Activated T-cell treated with anti-CD3 and anti-CD28 coated beads, Interleukin-2, amount 50 U/mL, for 24 hours (primary cell): ENCODE results near the gene BCCIP.

ENCODE experiments used
- DNase-seq: peaks from one replicate; pipeline ENCODE4 v3.0.0-alpha.2; 2020
- H3K27ac Mint-ChIP-seq: 2 replicates; pipeline ENCODE4 v1.8.0; 2020; ENCODE audit warnings: mild to moderate bottlenecking, mixed read lengths
- H3K27me3 Mint-ChIP-seq: 2 replicates; pipeline ENCODE4 v1.8.0; 2020; ENCODE audit warnings: mixed read lengths
- H3K36me3 Mint-ChIP-seq: 2 replicates; pipeline ENCODE4 v1.8.0; 2020; ENCODE audit warnings: low read depth, mixed read lengths
- H3K4me1 Mint-ChIP-seq: 2 replicates; pipeline ENCODE4 v1.8.0; 2020; ENCODE audit warnings: low read depth, mixed read lengths
- H3K4me3 Mint-ChIP-seq: 2 replicates; pipeline ENCODE4 v1.8.0; 2020; ENCODE audit warnings: mild to moderate bottlenecking, moderate library complexity, mixed read lengths
- H3K9me3 Mint-ChIP-seq: 2 replicates; pipeline ENCODE4 v1.8.0; 2020; ENCODE audit warnings: mixed read lengths

Gene BCCIP

DNA sequence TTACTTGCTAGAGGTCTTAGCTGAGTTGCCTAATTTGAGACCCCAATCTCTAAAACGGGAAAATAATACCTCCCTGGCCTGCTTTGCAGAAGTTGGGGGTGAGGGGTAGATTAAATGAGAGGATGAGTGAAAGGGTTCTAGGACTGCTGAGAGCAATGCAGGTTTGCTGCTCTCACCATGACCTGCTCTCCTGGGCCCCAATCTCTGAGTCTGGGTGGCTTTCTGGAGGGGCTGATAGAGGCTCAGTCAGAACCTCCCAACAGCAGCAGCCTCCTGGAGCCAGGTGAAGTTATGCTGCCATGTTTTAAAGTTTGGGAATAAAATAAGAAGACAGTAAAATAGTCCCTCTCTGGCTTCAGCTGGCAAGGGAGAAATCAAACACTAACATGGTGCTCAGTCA lies 7.6 kb upstream of the BCCIP start:
- Mint-ChIP-seq H3K36me3 (peaks cover 44% of the 10 kb centered on the region), H3K4me1 (peaks cover 1% of the 10 kb centered on the region), H3K4me3 (no peak overlapping the region), H3K27me3 (no peaks in the 10 kb centered on the region), H3K9me3 (no peaks in the 10 kb centered on the region), H3K27ac (peak overlapping the region; percentile 8)
- DNase-seq: no peak

DNA sequence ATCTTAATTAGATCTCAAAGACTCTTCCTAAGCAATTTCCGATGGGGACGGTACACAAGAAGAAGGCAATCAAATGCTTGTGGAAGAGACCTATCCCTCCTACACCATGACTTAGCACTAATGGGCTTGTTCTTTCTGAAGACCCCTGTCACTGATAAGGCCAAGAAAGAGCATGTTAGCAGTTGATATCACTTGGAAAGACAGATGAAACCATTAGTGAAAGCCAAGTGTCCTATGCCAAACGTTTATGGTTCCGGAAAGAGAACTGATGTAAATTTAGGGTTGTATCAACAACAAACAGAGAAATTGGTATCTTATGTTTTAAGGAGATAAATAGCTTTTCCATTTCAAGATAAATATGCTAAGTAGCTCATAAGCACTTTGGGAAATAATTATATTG lies 6.8 kb upstream of the BCCIP start:
- Mint-ChIP-seq H3K4me1 (peaks cover 9% of the 10 kb centered on the region), H3K9me3 (no peaks in the 10 kb centered on the region), H3K4me3 (no peak overlapping the region), H3K27ac (no peak overlapping the region), H3K27me3 (no peaks in the 10 kb centered on the region), H3K36me3 (peaks cover 38% of the 10 kb centered on the region)
- no peak for DNase-seq

DNA sequence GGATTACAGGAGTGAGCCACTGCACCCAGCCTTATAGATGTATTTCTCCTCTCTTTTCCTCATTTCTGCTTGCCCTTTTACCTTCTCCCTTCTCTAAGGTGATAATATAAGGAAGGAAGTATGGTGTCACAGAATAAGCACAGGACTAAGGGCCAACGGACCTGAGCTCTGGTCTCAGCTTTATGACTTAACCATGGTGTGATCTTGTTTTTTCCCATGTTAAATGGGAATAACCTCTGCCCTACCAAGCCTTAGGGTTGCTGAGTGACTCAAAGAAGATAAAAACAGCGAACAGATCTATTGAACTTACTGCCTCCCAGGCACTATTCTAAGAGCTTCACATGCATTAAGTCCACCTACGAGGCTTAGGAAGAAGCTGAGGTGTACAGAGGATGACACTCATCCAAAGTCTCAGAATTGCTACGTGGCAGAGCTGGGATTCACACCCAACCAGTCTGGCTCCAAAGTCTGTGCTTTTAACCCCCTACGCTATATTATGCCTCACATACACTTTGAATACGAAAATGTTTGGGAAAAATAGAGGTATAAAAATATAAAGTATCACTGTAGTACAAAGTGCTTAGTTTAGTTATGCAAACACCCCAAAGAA lies 5.9 kb upstream of the BCCIP start:
- no peaks in the 10 kb centered on the region for H3K27me3 Mint-ChIP-seq
- H3K4me3 Mint-ChIP-seq: no peak overlapping the region
- H3K4me1 Mint-ChIP-seq: peaks cover 16% of the 10 kb centered on the region
- H3K9me3 Mint-ChIP-seq: no peaks in the 10 kb centered on the region
- peaks cover 40% of the 10 kb centered on the region for H3K36me3 Mint-ChIP-seq
- no peak for DNase-seq
- no peak overlapping the region for H3K27ac Mint-ChIP-seq

DNA sequence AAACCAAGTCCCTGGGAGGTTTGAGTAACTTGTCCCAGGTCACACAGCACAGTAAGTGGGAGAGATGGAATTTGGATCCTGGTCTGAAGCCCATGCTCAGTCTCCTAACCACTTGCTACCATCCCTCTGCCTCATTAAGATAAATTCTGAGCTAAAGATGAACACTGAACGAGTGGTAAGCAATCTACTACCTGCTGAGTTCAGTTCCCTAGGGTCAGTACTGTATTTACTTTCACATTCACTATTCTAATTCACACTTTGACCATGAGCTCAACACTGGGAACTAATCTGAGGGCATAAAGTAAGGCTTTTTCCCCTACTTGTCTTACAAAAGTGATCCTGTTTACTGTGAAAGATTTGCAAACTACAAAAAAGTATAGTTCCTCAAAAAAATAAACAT lies 2.6 kb upstream of the BCCIP start:
- Mint-ChIP-seq H3K27me3 (no peaks in the 10 kb centered on the region), H3K4me3 (peak overlapping the region; percentile 40), H3K27ac (peak overlapping the region; percentile 31), H3K36me3 (peaks cover 9% of the 10 kb centered on the region), H3K9me3 (no peaks in the 10 kb centered on the region), H3K4me1 (peaks cover 16% of the 10 kb centered on the region)
- no peak for DNase-seq

DNA sequence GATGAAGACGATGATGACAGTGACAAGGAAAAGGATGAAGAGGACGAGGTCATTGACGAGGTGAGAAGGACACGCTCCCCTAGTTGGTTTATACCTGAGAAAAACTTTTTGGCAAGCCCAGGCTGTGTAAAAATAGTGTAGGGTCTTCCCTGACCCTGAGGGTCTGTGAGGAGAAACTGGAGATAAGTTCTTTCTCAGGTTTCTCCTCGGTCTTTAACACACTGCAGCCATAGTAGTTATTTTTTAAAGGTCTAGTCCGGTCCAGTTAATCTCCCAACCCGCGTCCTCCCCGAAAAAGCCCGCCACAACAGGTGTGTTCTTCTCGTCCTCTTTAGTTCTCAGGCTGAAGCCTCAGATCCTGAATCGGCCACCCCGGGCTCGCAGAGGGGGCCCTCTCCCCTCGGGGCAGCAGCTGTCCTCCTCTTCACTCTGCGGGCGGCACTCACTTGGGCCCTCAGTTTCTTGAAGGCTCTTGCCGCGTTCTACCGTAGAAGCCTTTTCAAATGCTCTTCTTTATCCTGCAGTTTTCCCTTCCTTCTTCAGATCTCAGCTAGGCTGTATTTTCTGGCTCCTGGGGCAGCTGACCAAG lies 411 bp downstream of the BCCIP start:
- no peaks in the 10 kb centered on the region for H3K9me3 Mint-ChIP-seq
- peak; percentile 49 for DNase-seq
- H3K36me3 Mint-ChIP-seq: peaks cover 5% of the 10 kb centered on the region
- no peak overlapping the region for H3K27ac Mint-ChIP-seq
- peaks cover 32% of the 10 kb centered on the region for H3K4me1 Mint-ChIP-seq
- no peak overlapping the region for H3K4me3 Mint-ChIP-seq
- H3K27me3 Mint-ChIP-seq: no peaks in the 10 kb centered on the region

DNA sequence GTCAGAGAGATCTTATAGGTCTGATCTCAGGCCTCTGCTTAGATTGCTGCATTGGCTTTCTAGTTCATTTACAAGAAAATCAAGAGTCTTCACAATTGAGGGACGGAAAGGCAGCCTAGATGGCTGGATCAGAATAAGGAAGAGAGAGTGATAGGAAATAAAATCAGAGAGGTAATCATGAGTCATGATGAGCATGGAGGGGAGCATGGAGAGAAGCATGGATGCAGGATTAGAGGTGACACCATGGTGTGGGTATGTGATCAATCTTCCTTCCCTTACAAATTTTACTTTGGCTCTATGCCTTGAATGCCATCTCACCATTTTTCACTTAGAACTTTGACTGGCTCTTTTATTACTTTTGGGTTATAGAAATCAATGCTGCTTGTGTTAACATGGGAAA lies 1.4 kb downstream of the BCCIP start:
- H3K9me3 Mint-ChIP-seq: no peaks in the 10 kb centered on the region
- H3K27ac Mint-ChIP-seq: no peak overlapping the region
- H3K36me3 Mint-ChIP-seq: peaks cover 5% of the 10 kb centered on the region
- no peak overlapping the region for H3K4me3 Mint-ChIP-seq
- DNase-seq: no peak
- peaks cover 41% of the 10 kb centered on the region for H3K4me1 Mint-ChIP-seq
- H3K27me3 Mint-ChIP-seq: no peaks in the 10 kb centered on the region

DNA sequence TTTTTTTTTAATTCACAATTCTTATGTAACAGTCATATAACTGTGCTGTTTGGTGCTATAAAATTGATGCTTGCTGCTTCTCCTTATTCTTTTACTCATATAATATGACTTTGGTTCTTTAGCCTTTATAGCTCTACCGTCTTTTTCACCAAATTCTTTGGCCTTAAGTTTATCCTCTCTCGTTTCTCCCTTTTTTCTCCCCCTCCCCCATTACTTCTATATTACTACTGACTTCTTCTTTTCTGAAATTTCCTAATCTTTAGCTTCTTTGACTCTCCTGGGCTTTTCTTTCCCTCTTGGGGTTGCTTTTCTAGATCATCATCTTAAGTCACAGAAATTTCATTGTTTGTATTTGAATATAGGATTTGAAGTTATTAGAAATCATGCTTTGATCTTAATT lies 3.8 kb downstream of the BCCIP start:
- H3K36me3 Mint-ChIP-seq: peaks cover 15% of the 10 kb centered on the region
- no peak overlapping the region for H3K4me3 Mint-ChIP-seq
- no peaks in the 10 kb centered on the region for H3K27me3 Mint-ChIP-seq
- peak overlapping the region; percentile 55 for H3K27ac Mint-ChIP-seq
- no peaks in the 10 kb centered on the region for H3K9me3 Mint-ChIP-seq
- peaks cover 26% of the 10 kb centered on the region for H3K4me1 Mint-ChIP-seq
- DNase-seq: no peak

DNA sequence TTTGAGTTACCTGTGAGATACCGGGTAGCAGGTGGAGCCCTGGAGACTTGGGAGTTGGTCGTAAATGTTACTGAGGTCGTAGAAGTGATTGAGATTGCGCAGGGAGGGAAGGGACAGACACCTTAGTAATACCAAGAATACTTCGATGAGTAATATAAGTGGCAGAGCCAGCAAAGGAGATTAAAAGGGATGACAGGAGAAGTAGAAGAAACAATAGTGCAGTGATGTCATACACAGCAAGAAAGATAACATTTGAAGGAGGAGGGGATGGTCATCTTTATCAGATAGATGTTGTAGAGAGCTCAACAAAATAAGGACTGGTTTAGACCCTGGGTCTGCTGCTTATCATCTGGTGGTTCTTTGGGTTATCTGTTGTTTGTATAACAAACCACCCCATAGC lies 5.0 kb downstream of the BCCIP start:
- Mint-ChIP-seq H3K36me3 (peaks cover 26% of the 10 kb centered on the region), H3K4me3 (no peak overlapping the region), H3K9me3 (no peaks in the 10 kb centered on the region), H3K4me1 (peaks cover 26% of the 10 kb centered on the region), H3K27ac (peak overlapping the region; percentile 73), H3K27me3 (no peaks in the 10 kb centered on the region)
- no peak for DNase-seq

DNA sequence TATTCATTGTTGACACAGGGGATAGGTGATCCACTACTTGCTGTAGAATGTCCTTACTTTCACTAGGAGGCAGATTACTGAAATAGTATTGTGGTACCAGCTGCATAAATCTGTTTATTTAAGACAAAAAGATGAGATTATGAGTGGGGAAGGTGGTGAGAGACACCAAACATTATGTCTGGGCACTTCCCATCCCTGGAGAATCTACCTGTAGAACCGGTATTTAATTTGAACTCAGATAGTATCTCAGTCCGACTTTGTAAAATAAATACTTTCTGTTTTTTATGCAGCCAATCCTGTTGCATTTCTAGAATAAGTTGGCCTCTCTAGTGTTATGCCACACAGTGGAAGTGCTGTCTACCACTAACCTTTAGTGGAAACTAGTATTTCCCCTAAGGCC lies 13.4 kb downstream of the BCCIP start:
- Mint-ChIP-seq H3K27me3 (no peaks in the 10 kb centered on the region), H3K9me3 (no peaks in the 10 kb centered on the region), H3K4me1 (no peaks in the 10 kb centered on the region), H3K27ac (no peak overlapping the region), H3K36me3 (peaks cover 93% of the 10 kb centered on the region), H3K4me3 (no peak overlapping the region)
- no peak for DNase-seq

DNA sequence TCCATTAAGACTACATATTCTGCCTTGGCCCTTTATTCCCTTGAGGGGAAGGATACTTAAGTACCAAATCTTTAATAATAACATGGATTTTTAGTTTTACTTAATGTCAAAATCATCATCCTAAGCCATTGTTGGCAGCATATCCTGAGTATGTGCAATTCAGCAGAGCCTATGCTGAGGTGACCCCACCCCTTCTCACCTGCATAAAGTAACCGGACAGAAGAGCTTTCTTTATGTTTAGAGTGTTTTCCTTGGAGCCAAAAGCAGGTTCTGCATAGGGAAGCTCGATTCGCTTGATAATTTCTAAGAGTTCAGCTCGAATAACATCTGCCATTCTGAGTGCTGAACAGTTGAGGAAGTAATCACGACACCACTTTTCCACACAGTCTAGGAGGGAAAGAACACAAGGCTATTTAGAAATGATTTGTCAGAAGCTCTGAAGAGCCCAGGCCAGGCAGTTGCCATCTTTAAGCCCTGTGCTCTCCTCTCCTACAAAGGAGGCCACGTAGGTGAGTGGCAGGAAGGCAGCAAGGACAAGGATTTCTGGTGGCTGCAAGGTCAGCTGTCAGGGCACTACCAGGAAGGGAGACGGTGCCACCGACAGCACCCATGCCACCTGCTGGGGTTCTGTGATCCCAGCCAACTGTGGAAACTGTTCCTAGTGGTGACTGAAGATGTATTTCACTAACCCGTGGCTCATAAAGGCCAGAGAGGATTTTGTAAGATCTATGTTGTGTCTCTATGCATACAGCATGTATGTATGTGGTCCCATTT lies 15.6 kb downstream of the BCCIP start:
- Mint-ChIP-seq H3K4me1 (no peaks in the 10 kb centered on the region), H3K27me3 (no peaks in the 10 kb centered on the region), H3K4me3 (no peak overlapping the region), H3K27ac (peak overlapping the region; percentile 71), H3K9me3 (no peaks in the 10 kb centered on the region), H3K36me3 (peaks cover 91% of the 10 kb centered on the region)
- no peak for DNase-seq

DNA sequence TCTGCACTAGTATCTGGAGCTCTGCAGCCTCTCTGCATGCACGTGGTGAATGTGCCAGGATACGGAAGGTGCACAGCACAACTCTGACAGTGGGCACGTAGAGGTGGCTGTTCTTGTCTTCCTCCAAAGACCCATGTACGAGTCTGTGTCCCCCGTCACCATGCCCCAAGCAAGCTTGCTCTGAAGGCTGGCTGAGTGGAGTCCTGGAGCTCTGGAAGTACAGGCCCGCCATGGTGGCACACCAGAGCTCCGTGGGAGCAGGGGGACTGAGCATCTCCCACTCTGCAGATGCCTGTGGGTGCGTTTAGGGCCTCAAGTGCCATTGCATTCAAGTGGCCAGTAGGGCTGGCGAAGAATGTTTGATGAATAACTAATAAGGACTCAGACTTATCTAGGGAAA lies 17.1 kb downstream of the BCCIP start:
- Mint-ChIP-seq H3K9me3 (no peaks in the 10 kb centered on the region), H3K4me3 (no peak overlapping the region), H3K27ac (no peak overlapping the region), H3K4me1 (no peaks in the 10 kb centered on the region), H3K27me3 (no peaks in the 10 kb centered on the region), H3K36me3 (peaks cover 93% of the 10 kb centered on the region)
- DNase-seq: no peak

DNA sequence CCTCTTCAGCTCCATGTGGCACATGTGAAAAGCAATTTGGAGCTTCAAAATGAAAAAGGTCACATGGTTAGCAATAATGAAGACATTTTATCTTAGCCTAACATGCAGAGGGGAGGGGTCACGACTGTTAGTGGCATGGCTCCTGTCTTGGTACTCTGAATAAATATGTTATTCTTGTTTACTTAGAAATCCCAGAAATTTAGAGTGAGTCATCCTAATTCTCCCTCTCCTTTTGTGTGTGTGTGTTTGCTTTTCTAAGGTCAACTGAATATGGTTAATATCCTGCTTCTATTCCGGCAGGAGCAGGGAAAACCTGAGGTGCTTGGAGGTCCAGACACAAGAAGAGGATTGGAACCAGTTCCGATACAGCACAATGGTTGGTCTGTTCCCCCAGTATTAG lies 17.6 kb downstream of the BCCIP start:
- DNase-seq: no peak
- Mint-ChIP-seq H3K27ac (no peak overlapping the region), H3K36me3 (peaks cover 93% of the 10 kb centered on the region), H3K4me1 (no peaks in the 10 kb centered on the region), H3K4me3 (no peak overlapping the region), H3K9me3 (no peaks in the 10 kb centered on the region), H3K27me3 (no peaks in the 10 kb centered on the region)

DNA sequence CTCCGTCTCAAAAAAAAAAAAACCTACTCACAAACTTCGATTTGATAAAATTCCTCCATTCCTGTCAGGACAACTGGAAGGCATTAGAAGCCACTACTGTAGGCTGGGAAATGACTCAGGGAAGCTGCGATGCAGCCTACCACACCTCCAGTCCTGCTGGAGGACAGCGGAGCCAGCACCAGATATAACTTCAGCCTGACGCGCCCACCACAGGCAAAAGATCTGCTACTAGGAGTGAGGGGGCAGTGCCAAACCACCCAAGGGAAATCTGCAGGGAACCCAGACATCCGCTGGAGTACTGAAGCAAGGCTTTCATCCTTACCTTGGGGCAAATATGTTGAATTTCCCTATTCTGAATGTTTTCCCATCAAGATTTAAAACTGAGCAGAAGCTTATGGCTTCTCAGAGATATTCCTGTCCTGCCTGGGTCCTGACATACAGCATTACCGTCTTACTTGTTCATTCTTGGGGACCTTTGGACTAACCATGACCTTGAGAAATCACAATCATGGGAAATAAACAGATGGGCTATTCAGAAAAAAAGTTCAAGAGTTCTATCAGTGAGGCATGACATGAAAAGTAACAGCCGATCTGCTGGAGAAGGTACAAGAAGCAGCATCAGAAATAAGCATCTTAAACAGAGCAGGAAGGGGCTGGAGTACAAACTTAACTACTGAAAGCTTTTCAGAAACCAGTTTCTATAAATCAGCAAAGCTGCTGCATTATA lies 20.4 kb downstream of the BCCIP start:
- H3K27me3 Mint-ChIP-seq: no peaks in the 10 kb centered on the region
- DNase-seq: no peak
- H3K27ac Mint-ChIP-seq: no peak overlapping the region
- no peak overlapping the region for H3K4me3 Mint-ChIP-seq
- no peaks in the 10 kb centered on the region for H3K9me3 Mint-ChIP-seq
- peaks cover 92% of the 10 kb centered on the region for H3K36me3 Mint-ChIP-seq
- H3K4me1 Mint-ChIP-seq: no peaks in the 10 kb centered on the region

DNA sequence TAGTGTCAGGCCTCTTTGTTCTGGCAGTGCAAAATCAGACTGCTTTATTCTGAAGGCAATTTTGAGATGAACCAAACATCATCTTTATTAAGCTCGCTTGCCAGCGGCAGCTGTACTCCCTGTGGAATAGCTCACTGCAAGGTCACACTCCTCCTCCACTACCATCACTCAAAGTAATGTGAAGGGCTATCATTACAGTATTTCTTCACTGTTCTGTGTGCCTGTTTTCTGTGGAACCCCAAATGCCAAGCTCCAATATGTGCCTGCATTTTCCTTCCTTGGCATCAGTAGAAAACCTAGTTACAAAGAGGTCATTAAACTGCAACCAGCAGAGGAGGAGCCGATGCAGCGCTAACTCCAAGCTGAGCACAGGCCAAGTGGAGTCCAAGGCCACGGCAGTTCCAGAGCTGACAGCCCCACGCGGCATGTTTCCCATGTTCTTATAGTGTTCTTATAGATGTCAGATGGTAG lies 21.4 kb downstream of the BCCIP start:
- no peak for DNase-seq
- H3K27me3 Mint-ChIP-seq: no peaks in the 10 kb centered on the region
- H3K4me3 Mint-ChIP-seq: no peak overlapping the region
- no peak overlapping the region for H3K27ac Mint-ChIP-seq
- peaks cover 92% of the 10 kb centered on the region for H3K36me3 Mint-ChIP-seq
- no peaks in the 10 kb centered on the region for H3K4me1 Mint-ChIP-seq
- no peaks in the 10 kb centered on the region for H3K9me3 Mint-ChIP-seq

DNA sequence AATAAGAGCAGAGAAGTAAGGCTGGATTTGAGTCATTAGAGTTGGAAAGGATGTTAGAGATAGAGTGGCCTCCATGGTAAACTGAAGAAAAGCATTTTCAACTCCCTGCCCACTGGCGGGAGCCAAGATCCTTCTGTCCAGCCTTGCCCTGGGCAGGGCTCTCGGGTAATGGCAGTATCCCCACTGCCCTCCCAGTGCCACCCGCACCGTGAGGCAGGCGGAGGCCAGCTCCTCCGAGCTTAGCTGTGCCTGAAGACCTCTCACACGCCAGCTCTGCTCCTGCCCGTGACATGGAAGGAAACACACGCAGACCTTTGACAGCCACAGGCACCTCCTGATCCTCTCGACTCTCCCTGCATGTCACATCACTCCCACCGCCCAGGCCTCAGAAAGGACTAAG lies 22.3 kb downstream of the BCCIP start:
- no peak for DNase-seq
- H3K4me1 Mint-ChIP-seq: no peaks in the 10 kb centered on the region
- H3K36me3 Mint-ChIP-seq: peaks cover 92% of the 10 kb centered on the region
- no peak overlapping the region for H3K27ac Mint-ChIP-seq
- H3K27me3 Mint-ChIP-seq: no peaks in the 10 kb centered on the region
- H3K4me3 Mint-ChIP-seq: no peak overlapping the region
- no peaks in the 10 kb centered on the region for H3K9me3 Mint-ChIP-seq
